ENCODE measurements around the gene FPR1. TPM values are rescaled to one million over a fixed set of nuclear protein-coding genes. Genes with fewer than 3 reads are reported as not detected.

Gene FPR1
- polyA plus RNA-seq, 2 donors, result 0.49 to 1.00 TPM

- WGBS, 2 donors, result 22 to 24% methylated on average over 27 of the region's 27 CpGs
- Histone ChIP-seq H3K27me3 (ENCODE audit: control insufficient read depth in 1 of 2, insufficient read depth in 2 of 2, low read length in 2 of 2) (no peaks in the 10 kb centered on the region), H3K27ac (ENCODE audit: low read depth in 2 of 2, low read length in 1 of 2) (peak overlapping the region; percentile 91 to 94), H3K9me3 (ENCODE audit: control insufficient read depth in 2 of 2, insufficient read depth in 1 of 2, low read depth in 1 of 2, low read length in 1 of 2) (no peaks in the 10 kb centered on the region), H3K36me3 (ENCODE audit: control insufficient read depth in 2 of 2, insufficient read depth in 2 of 2, low read length in 1 of 2) (peaks cover 0 to 1% of the 10 kb centered on the region in 2 donors), H3K4me1 (ENCODE audit: control insufficient read depth in 2 of 2, insufficient read depth in 2 of 2, low read length in 1 of 2) (peaks cover 4 to 10% of the 10 kb centered on the region in 2 donors), H3K4me3 (ENCODE audit: low read depth in 1 of 2, low read length in 2 of 2) (peak overlapping the region in 1 of 2 donors; percentile 62)
Observed at GRCh38 chr19:51702103-51702824, 49.4 kb downstream of the FPR1 start.

- 69 to 75% methylated on average over 12 of the region's 12 CpGs for WGBS, 2 donors
- H3K36me3 ChIP-seq (ENCODE audit: control insufficient read depth in 2 of 2, insufficient read depth in 2 of 2, low read length in 1 of 2), result peaks cover 0 to 3% of the 10 kb centered on the region in 2 donors
- no peak overlapping the region for H3K4me3 ChIP-seq (ENCODE audit: low read depth in 1 of 2, low read length in 2 of 2)
- H3K27me3 ChIP-seq (ENCODE audit: control insufficient read depth in 1 of 2, insufficient read depth in 2 of 2, low read length in 2 of 2), result no peaks in the 10 kb centered on the region
- peak overlapping the region; percentile 91 to 94 for H3K27ac ChIP-seq (ENCODE audit: low read depth in 2 of 2, low read length in 1 of 2)
- no peaks in the 10 kb centered on the region for H3K9me3 ChIP-seq (ENCODE audit: control insufficient read depth in 2 of 2, insufficient read depth in 1 of 2, low read depth in 1 of 2, low read length in 1 of 2)
- peaks cover 4 to 10% of the 10 kb centered on the region in 2 donors for H3K4me1 ChIP-seq (ENCODE audit: control insufficient read depth in 2 of 2, insufficient read depth in 2 of 2, low read length in 1 of 2)
Observed at GRCh38 chr19:51701468-51702100, 50.1 kb downstream of the FPR1 start.

GRCh38 chr19:51699170-51699569 is 52.5 kb downstream of the FPR1 start:
- WGBS, 2 donors, result 87 to 91% methylated on average over 5 of the region's 5 CpGs
- peaks cover 3% of the 10 kb centered on the region in 2 donors for H3K36me3 ChIP-seq (ENCODE audit: control insufficient read depth in 2 of 2, insufficient read depth in 2 of 2, low read length in 1 of 2)
- peaks cover 4 to 10% of the 10 kb centered on the region in 2 donors for H3K4me1 ChIP-seq (ENCODE audit: control insufficient read depth in 2 of 2, insufficient read depth in 2 of 2, low read length in 1 of 2)
- H3K4me3 ChIP-seq (ENCODE audit: low read depth in 1 of 2, low read length in 2 of 2), result no peak overlapping the region
- no peaks in the 10 kb centered on the region for H3K9me3 ChIP-seq (ENCODE audit: control insufficient read depth in 2 of 2, insufficient read depth in 1 of 2, low read depth in 1 of 2, low read length in 1 of 2)
- H3K27ac ChIP-seq (ENCODE audit: low read depth in 2 of 2, low read length in 1 of 2), result no peak overlapping the region
- no peaks in the 10 kb centered on the region for H3K27me3 ChIP-seq (ENCODE audit: control insufficient read depth in 1 of 2, insufficient read depth in 2 of 2, low read length in 2 of 2)

- H3K27me3 ChIP-seq (ENCODE audit: control insufficient read depth in 1 of 2, insufficient read depth in 2 of 2, low read length in 2 of 2), result no peaks in the 10 kb centered on the region
- H3K4me3 ChIP-seq (ENCODE audit: low read depth in 1 of 2, low read length in 2 of 2), result no peak overlapping the region
- no peak overlapping the region for H3K27ac ChIP-seq (ENCODE audit: low read depth in 2 of 2, low read length in 1 of 2)
- H3K36me3 ChIP-seq (ENCODE audit: control insufficient read depth in 2 of 2, insufficient read depth in 2 of 2, low read length in 1 of 2), result peaks cover 3 to 6% of the 10 kb centered on the region in 2 donors
- H3K4me1 ChIP-seq (ENCODE audit: control insufficient read depth in 2 of 2, insufficient read depth in 2 of 2, low read length in 1 of 2), result peaks cover 4 to 10% of the 10 kb centered on the region in 2 donors
- WGBS, 2 donors, result 95 to 96% methylated on average over 5 of the region's 5 CpGs
- H3K9me3 ChIP-seq (ENCODE audit: control insufficient read depth in 2 of 2, insufficient read depth in 1 of 2, low read depth in 1 of 2, low read length in 1 of 2), result no peaks in the 10 kb centered on the region
Observed at GRCh38 chr19:51698296-51698695, 53.4 kb downstream of the FPR1 start.

- 85 to 87% methylated on average over 9 of the region's 9 CpGs for WGBS, 2 donors
Observed at GRCh38 chr19:51697169-51697776, 54.4 kb downstream of the FPR1 start.

GRCh38 chr19:51696606-51697005 is 55.1 kb downstream of the FPR1 start:
- Histone ChIP-seq H3K9me3 (ENCODE audit: control insufficient read depth in 2 of 2, insufficient read depth in 1 of 2, low read depth in 1 of 2, low read length in 1 of 2) (no peaks in the 10 kb centered on the region), H3K4me3 (ENCODE audit: low read depth in 1 of 2, low read length in 2 of 2) (no peak overlapping the region), H3K36me3 (ENCODE audit: control insufficient read depth in 2 of 2, insufficient read depth in 2 of 2, low read length in 1 of 2) (peaks cover 3 to 6% of the 10 kb centered on the region in 2 donors), H3K27me3 (ENCODE audit: control insufficient read depth in 1 of 2, insufficient read depth in 2 of 2, low read length in 2 of 2) (no peaks in the 10 kb centered on the region), H3K27ac (ENCODE audit: low read depth in 2 of 2, low read length in 1 of 2) (no peak overlapping the region), H3K4me1 (ENCODE audit: control insufficient read depth in 2 of 2, insufficient read depth in 2 of 2, low read length in 1 of 2) (peaks cover 0 to 3% of the 10 kb centered on the region in 2 donors)
- WGBS, 2 donors, result 87 to 88% methylated on average over 3 of the region's 3 CpGs

More at GRCh38 chr19:51697169-51697776, 54.4 kb downstream of the FPR1 start:
- Histone ChIP-seq H3K9me3 (ENCODE audit: control insufficient read depth in 2 of 2, insufficient read depth in 1 of 2, low read depth in 1 of 2, low read length in 1 of 2) (no peaks in the 10 kb centered on the region), H3K27ac (ENCODE audit: low read depth in 2 of 2, low read length in 1 of 2) (no peak overlapping the region), H3K27me3 (ENCODE audit: control insufficient read depth in 1 of 2, insufficient read depth in 2 of 2, low read length in 2 of 2) (no peaks in the 10 kb centered on the region), H3K36me3 (ENCODE audit: control insufficient read depth in 2 of 2, insufficient read depth in 2 of 2, low read length in 1 of 2) (peaks cover 3 to 6% of the 10 kb centered on the region in 2 donors), H3K4me3 (ENCODE audit: low read depth in 1 of 2, low read length in 2 of 2) (no peak overlapping the region), H3K4me1 (ENCODE audit: control insufficient read depth in 2 of 2, insufficient read depth in 2 of 2, low read length in 1 of 2) (peaks cover 0 to 4% of the 10 kb centered on the region in 2 donors)

Other genes with a start within 250 kb of the FPR1 start
- gene SIGLEC6, start 220.2 kb downstream of the FPR1 start, polyA plus RNA-seq, result under 1 TPM in 1 of 2 donors, not detected in 1; 0.13 TPM
- gene ZNF175, start 180.6 kb downstream of the FPR1 start, polyA plus RNA-seq, result 1 to 10 TPM; 1.5 to 1.9 TPM
- gene SIGLEC5, start 121.5 kb downstream of the FPR1 start, polyA plus RNA-seq, result not detected
- under 1 TPM; 0.11 to 0.26 TPM for gene SIGLEC14, start 105.1 kb downstream of the FPR1 start, polyA plus RNA-seq
- gene SPACA6, start 58.5 kb downstream of the FPR1 start, polyA plus RNA-seq, result 10 to 100 TPM in 1 of 2 donors, 1 to 10 TPM in 1; 4.4 to 14.0 TPM
- under 1 TPM; 0.01 to 0.04 TPM for gene HAS1, start 27.9 kb downstream of the FPR1 start, polyA plus RNA-seq
- under 1 TPM; 0.04 to 0.12 TPM for gene FPR2, start 9.3 kb upstream of the FPR1 start, polyA plus RNA-seq
- 1 to 10 TPM in 1 of 2 donors, under 1 TPM in 1; 0.26 to 1.1 TPM for gene FPR3, start 43.3 kb upstream of the FPR1 start, polyA plus RNA-seq
- 1 to 10 TPM; 7.3 to 9.6 TPM for gene ZNF577, start 136.1 kb upstream of the FPR1 start, polyA plus RNA-seq
- gene ZNF649, start 153.1 kb upstream of the FPR1 start, polyA plus RNA-seq, result 1 to 10 TPM; 2.2 to 5.3 TPM
- 1 to 10 TPM; 1.7 to 4.0 TPM for gene ZNF613, start 175.6 kb upstream of the FPR1 start, polyA plus RNA-seq
- gene ZNF350, start 235.0 kb upstream of the FPR1 start, polyA plus RNA-seq, result 1 to 10 TPM; 5.1 to 6.4 TPM

Data from esophagus (tissue), 2 donors.